ENCODE results near the gene P4HB. TPM values are rescaled to one million over a fixed set of nuclear protein-coding genes. Genes with fewer than 3 reads are reported as not detected.

The P4HB gene
- total and polyA plus RNA-seq, 10 of the 15 experiments (the other 5 are each of a cell fraction or from before 2014, with no cell fraction given), result 4.7 to 549 (median 361) TPM

DNA sequence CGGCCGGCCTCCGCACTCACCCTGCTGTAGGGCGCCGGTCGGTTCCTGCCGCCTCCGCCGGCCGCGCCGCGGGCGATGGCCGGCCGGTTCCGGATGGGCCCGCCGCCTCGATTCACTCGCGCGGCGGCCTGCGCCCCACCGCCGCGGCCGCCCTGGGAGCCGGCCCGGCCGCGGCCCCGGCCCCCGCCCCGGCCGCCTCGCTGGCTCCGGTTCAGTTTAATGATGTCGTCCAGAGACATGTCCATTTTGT, 30.9 kb upstream of the P4HB start (continued):
- TF ChIP-seq, protein P1, sequence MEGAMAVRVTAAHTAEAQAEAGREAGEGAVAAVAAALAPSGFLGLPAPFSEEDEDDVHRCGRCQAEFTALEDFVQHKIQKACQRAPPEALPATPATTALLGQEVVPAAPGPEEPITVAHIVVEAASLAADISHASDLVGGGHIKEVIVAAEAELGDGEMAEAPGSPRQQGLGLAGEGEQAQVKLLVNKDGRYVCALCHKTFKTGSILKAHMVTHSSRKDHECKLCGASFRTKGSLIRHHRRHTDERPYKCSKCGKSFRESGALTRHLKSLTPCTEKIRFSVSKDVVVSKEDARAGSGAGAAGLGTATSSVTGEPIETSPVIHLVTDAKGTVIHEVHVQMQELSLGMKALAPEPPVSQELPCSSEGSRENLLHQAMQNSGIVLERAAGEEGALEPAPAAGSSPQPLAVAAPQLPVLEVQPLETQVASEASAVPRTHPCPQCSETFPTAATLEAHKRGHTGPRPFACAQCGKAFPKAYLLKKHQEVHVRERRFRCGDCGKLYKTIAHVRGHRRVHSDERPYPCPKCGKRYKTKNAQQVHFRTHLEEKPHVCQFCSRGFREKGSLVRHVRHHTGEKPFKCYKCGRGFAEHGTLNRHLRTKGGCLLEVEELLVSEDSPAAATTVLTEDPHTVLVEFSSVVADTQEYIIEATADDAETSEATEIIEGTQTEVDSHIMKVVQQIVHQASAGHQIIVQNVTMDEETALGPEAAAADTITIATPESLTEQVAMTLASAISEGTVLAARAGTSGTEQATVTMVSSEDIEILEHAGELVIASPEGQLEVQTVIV (IDR thresholded peaks at IDR 0.05; ENCODE audit: borderline replicate concordance, partially characterized antibody), result no peak
- TF ChIP-seq SREBF2 (IDR thresholded peaks at IDR 0.05; ENCODE audit: low read length), result no peak
- no peak for TF ChIP-seq GABPA (IDR thresholded peaks at IDR 0.05; ENCODE audit: low read depth)
- no peak for TF ChIP-seq KDM1A (IDR thresholded peaks at IDR 0.05; ENCODE audit: borderline replicate concordance)
- no peak for TF ChIP-seq CHD1 (IDR thresholded peaks at IDR 0.05; ENCODE audit: low read depth, low read length)

GRCh38 chr17:81890447-81891302, 30.3 kb upstream of the P4HB start:
- BruUV-seq (replicated peaks), result no TSS peak
- ATAC-seq (no peak), FAIRE-seq (no peak), DNase-seq (ENCODE audit: low read depth, low spot score) (no peak)
- Histone ChIP-seq H3K4me1 (ENCODE audit: control insufficient read depth, insufficient read depth, low read length) (peaks cover 30% of the 10 kb centered on the region), H3K36me3 (ENCODE audit: control insufficient read depth in 2 of 2, insufficient read depth in 2 of 2, low read length in 1 of 2) (peaks cover 21 to 23% of the 10 kb centered on the region in 2 experiments; a peak in 3 of 4 replicates), H3K4me3 (peak overlapping the region; percentile 91), H3K9ac (ENCODE audit: control insufficient read depth, insufficient read depth, low read length) (peak overlapping the region; percentile 98), H3K79me2 (ENCODE audit: control insufficient read depth, insufficient read depth, low read length) (peaks cover 52% of the 10 kb centered on the region), H3K9me3 (replicated peaks; ENCODE audit: control insufficient read depth, insufficient read depth, low read length) (no peaks in the 10 kb centered on the region), H3K27ac (ENCODE audit: control insufficient read depth, insufficient read depth) (peak overlapping the region; percentile 74), H3K27me3 (replicated peaks in 1 of 2; ENCODE audit: control insufficient read depth in 2 of 2, insufficient read depth in 2 of 2, low read length in 1 of 2) (no peaks in the 10 kb centered on the region), H3K4me2 (ENCODE audit: control insufficient read depth, insufficient read depth) (peak overlapping the region; percentile 97), H4K20me1 (ENCODE audit: control insufficient read depth, insufficient read depth) (0 out of 2 replicates have a peak, but pooled peaks cover 3% of the 10 kb centered on the region), H2AFZ (ENCODE audit: control insufficient read depth, low read depth, low read length) (no peak overlapping the region)
- RAD21 ChIA-PET (ENCODE audit: unreplicated experiment), result no interaction called here
- intact Hi-C loops (cut with micrococcal nuclease; ENCODE audit: unreplicated experiment) (loop anchor here (2.0 kb wide), 1 partner anchor 18 kb away; no protein-coding TSS in a partner anchor), in situ Hi-C loops (cut with MboI) (no loop called here)
- CTCF ChIA-PET, result no interaction called here
- 3% methylated on average over 57 of the region's 69 CpGs for whole genome bisulfite sequencing (ENCODE audit: insufficient coverage, insufficient replicate concordance, low lambda C conversion rate, missing lambda C conversion rate)
- POLR2A ChIA-PET, result interaction anchor here (0.9 kb wide), 1 partner anchor 19 kb away, joined by 4 read pairs; no protein-coding TSS in a partner anchor
- SMC1A ChIA-PET (ENCODE audit: uncharacterized antibody, unreplicated experiment), result no interaction called here
- TF ChIP-seq NR2C2 (IDR thresholded peaks at IDR 0.05; ENCODE audit: borderline replicate concordance, control insufficient read depth, insufficient read length, low read depth), result no peak
- peak; percentile 40; the same call in 1 of the 2 replicates for TF ChIP-seq RUNX3 (IDR thresholded peaks at IDR 0.05; ENCODE audit: low read length)
- TF ChIP-seq ZNF687 (IDR thresholded peaks at IDR 0.05), result no peak
- TF ChIP-seq YY1 (IDR thresholded peaks at IDR 0.05; ENCODE audit: low read depth, low read length), result no peak
- TF ChIP-seq KLF5 (IDR thresholded peaks at IDR 0.05; ENCODE audit: partially characterized antibody), result no peak
- 0 out of 2 replicates have a peak, but pooled peaks have one; percentile 32 for TF ChIP-seq ZBTB11 (CRISPR knock-in tag; IDR thresholded peaks at IDR 0.05)
- TF ChIP-seq BACH1 (IDR thresholded peaks at IDR 0.05; ENCODE audit: borderline replicate concordance), result 0 out of 2 replicates have a peak, but pooled peaks have one; percentile 24
